AG10803 (cell line): ENCODE data around the gene GALNT17.

Source experiments
- DNase-seq: peaks from one replicate; pipeline ENCODE4 v3.0.0; 2010; ENCODE audit warnings: low read depth
- H3K4me3 ChIP-seq: 2 replicates; pipeline ENCODE4 v1.5.1; 2011; ENCODE audit warnings: mild to moderate bottlenecking, low read length, control low read depth
- TF ChIP-seq, protein P1 (sequence below): conservative IDR thresholded peaks from 2 replicates; pipeline ENCODE4 v1.5.1; 2011; ENCODE audit warnings: mild to moderate bottlenecking, low read length, control low read depth, inconsistent platforms

GALNT17 gene

DNA sequence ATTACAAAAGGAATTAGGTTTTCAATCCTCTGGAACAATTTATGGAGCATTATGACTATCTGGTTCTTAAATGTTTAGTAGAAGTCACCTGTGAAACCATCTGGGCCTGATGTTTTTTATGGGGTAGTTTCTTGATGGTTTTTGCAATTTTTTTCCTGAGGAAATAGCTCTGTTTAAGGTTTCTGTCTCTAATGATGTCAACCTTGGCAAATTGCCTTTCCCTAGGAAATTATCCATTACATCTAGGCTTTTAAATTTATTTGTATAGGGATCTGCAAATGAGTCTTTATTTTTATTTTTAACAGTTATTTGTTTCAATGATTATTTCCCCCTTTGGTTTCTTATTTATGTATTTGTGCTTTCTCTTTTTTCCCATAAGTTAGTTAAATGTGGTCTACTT lies 222.8 kb downstream of the GALNT17 start:
- H3K4me3 ChIP-seq = no peak overlapping the region
- no peak for DNase-seq
- TF ChIP-seq, protein P1, sequence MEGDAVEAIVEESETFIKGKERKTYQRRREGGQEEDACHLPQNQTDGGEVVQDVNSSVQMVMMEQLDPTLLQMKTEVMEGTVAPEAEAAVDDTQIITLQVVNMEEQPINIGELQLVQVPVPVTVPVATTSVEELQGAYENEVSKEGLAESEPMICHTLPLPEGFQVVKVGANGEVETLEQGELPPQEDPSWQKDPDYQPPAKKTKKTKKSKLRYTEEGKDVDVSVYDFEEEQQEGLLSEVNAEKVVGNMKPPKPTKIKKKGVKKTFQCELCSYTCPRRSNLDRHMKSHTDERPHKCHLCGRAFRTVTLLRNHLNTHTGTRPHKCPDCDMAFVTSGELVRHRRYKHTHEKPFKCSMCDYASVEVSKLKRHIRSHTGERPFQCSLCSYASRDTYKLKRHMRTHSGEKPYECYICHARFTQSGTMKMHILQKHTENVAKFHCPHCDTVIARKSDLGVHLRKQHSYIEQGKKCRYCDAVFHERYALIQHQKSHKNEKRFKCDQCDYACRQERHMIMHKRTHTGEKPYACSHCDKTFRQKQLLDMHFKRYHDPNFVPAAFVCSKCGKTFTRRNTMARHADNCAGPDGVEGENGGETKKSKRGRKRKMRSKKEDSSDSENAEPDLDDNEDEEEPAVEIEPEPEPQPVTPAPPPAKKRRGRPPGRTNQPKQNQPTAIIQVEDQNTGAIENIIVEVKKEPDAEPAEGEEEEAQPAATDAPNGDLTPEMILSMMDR = no peak

DNA sequence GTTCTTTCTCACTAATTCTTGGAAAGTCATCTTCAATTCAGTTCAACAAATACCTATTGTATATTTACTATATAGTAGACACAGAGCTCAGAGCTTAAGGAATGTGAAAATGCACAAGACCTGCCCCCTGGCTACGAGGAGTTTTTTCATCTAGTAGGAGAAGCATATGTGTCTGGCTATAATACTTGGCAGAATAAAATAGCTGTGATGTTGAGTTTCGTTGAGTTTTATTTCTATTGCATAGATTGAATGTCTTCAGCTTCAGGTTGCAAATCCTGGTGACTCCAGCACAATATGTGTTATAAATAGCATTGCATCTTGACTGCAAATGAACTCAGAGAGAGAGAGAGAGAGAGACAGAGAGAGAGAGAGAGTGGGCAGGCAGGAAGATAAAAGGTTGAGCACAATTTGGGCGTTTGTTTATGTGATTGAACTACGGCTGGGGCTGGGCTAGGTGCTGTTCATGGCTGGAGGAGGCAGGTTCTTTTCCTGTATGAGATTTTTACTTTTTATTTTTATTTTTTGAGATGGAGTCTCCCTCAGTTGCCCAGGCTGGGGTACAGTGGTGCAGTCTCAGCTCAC lies 229.6 kb downstream of the GALNT17 start:
- DNase-seq = no peak
- TF ChIP-seq, protein P1 = no peak
- no peak overlapping the region for H3K4me3 ChIP-seq

DNA sequence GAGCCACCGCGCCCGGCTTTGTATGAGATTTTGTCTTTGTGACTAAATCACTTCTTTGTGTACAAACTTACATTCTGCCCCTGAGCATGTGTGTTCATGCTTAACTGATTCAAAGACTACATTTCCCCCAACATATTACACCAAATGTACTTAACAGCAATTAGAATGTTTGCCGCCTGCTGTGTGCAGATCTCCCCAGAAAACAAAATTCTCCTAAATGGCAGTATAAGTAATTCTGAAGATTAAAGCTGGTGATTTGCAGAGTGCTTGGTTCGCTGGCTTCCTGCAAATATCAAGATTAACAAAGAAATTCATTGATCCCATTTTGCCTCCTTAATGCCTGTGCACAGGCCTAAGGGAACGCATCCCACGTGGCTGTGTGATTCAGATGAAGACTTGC lies 230.3 kb downstream of the GALNT17 start:
- TF ChIP-seq, protein P1 = no peak
- H3K4me3 ChIP-seq = no peak overlapping the region
- DNase-seq = no peak

DNA sequence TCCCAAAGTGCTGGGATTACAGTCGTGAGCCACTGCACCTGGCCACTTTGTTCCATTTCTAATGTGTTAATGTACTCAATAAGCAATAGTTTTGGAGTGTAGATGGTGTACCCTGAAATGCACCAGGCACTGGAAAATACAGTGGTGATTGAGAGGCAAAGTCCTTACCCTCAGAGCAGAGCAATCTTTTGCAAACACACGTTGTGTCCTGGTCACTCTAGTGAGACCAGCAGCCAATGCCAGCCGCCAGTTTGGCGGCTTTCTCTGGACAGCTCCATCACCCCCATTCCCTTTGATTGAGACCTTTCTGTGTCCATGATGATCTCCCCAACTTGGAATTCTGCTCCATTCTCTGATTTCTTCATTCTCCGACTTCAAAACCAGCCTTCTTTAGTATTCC lies 231.3 kb downstream of the GALNT17 start:
- DNase-seq = no peak
- TF ChIP-seq, protein P1 = no peak
- no peak overlapping the region for H3K4me3 ChIP-seq

DNA sequence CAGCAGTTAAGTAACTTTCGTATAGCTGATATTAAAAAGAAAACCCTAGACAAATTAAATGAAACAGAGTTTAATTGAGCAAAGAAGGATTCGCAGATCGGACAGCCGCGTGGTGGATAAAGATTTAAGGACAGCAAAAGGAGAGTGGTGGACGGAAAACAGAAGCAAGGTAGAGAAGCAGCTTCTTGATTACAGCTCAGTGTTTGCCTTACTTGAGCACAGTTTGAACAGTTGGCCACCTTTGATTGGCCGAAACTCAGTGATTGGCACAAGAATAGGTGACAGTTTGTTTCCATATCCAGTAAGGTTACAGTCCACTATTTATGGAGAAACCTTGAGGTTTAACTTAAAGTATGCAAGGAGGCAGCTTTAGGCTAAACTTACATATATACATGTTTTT lies 231.7 kb downstream of the GALNT17 start:
- no peak for DNase-seq
- TF ChIP-seq, protein P1 = no peak
- no peak overlapping the region for H3K4me3 ChIP-seq

DNA sequence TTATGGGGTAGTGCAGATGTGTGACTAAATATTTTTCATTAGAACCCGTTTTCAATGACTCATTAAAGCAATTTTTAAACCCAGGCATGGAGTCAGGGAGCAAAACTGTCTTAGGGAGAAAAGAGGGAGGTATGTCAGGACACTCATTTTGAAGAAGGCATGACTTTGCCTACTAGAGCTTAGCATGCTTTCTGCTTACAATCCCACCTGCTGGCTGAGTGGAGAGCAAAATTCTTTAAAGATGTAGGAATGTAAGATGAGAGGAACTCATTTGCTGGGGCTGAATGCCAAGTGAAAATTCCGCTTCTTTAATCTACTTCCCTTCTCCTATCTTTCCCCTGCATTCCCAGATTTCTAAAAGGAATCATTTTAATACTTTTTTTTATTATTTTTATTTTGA lies 232.6 kb downstream of the GALNT17 start:
- TF ChIP-seq, protein P1 = no peak
- no peak overlapping the region for H3K4me3 ChIP-seq
- no peak for DNase-seq

DNA sequence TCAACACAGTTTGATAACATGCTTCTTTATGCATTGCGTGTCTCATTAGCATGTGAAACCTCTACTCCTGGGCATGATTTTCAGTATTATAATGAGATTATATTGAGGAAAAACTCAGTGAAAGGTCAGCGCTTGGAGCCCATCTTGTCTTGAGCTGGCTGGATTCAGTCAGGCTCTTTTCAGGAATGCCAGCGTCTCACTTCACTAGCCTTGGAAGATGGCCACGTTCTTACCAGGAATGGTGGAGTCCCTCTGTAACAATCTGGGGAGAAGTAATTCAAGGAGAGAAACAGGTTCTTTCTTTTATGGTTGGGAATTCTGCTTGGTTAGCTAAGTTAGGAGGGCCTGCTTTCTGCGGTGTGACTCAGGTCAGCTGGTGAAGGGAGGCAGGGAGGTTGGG lies 241.0 kb downstream of the GALNT17 start:
- H3K4me3 ChIP-seq = no peak overlapping the region
- TF ChIP-seq, protein P1 = no peak
- no peak for DNase-seq
